Measurements from ENCODE around the gene WDFY2.
"Not testable (repeated sequence)": the region's sequence is repeated elsewhere in the genome, so short reads cannot be mapped to it uniquely, and the experiment has no call there.

The WDFY2 gene

DNA sequence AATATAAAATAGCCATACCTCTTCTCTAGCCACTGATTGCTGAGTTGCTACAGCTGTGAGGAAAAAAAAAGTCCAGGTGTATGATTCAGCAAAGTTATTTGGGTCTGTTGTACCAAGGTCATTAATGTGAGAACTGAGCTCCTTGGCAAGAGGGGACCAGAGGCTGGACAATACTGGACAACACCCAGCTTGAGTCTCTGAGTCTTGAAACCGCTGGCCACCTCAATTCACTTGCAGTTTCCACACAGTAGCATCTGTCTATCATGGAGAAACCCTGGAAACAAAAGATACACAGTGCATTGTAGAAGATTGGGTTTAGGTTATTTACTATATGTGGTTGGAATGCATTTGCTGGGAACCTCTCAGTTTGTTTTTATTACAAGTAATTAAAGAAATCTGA lies 60.4 kb downstream of the WDFY2 start:
- TF ChIP-seq, protein P1, sequence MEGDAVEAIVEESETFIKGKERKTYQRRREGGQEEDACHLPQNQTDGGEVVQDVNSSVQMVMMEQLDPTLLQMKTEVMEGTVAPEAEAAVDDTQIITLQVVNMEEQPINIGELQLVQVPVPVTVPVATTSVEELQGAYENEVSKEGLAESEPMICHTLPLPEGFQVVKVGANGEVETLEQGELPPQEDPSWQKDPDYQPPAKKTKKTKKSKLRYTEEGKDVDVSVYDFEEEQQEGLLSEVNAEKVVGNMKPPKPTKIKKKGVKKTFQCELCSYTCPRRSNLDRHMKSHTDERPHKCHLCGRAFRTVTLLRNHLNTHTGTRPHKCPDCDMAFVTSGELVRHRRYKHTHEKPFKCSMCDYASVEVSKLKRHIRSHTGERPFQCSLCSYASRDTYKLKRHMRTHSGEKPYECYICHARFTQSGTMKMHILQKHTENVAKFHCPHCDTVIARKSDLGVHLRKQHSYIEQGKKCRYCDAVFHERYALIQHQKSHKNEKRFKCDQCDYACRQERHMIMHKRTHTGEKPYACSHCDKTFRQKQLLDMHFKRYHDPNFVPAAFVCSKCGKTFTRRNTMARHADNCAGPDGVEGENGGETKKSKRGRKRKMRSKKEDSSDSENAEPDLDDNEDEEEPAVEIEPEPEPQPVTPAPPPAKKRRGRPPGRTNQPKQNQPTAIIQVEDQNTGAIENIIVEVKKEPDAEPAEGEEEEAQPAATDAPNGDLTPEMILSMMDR (IDR thresholded peaks at IDR 0.05; ENCODE audit: borderline replicate concordance, control extremely low read depth, extremely low read depth, insufficient read depth, missing control alignments): no peak
- in situ Hi-C loops (cut with MboI; ENCODE audit: low sequenced_read_pairs, unreplicated experiment): no loop called here
- no peak for DNase-seq (ENCODE audit: low spot score)

DNA sequence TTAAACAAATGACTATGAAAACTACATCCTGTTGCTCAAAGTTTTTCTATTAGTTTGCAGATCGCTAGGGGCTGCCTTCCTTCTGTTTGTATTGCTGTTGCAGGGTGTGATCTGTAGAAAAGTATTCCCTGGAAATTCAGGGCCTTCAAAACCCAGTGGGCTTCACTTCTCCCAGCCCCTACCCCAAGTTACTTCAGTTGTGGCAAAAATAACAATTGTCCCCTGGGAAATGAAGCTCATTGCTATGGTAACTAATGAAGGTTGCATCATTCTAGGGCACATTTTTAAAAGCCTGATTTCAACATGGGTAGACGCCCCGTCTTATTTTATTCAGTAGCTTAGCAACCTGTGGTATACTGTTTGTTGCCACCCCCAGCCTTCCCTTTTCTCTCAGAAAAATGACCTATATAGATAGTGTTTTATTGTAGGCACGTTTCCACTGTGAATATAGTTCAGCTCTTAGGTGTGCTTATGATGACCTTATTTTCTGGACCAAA lies 60.9 kb downstream of the WDFY2 start:
- in situ Hi-C loops (cut with MboI; ENCODE audit: low sequenced_read_pairs, unreplicated experiment): no loop called here
- peak; percentile 38 for DNase-seq (ENCODE audit: low spot score)
- TF ChIP-seq, protein P1 (IDR thresholded peaks at IDR 0.05; ENCODE audit: borderline replicate concordance, control extremely low read depth, extremely low read depth, insufficient read depth, missing control alignments): no peak

- in situ Hi-C loops (cut with MboI; ENCODE audit: low sequenced_read_pairs, unreplicated experiment): no loop called here
- no peak for DNase-seq (ENCODE audit: low spot score)
- TF ChIP-seq, protein P1 (IDR thresholded peaks at IDR 0.05; ENCODE audit: borderline replicate concordance, control extremely low read depth, extremely low read depth, insufficient read depth, missing control alignments): no peak
These were observed 61.8 kb downstream of the WDFY2 start for GRCh38 chr13:51645761-51646670.

- in situ Hi-C loops (cut with MboI; ENCODE audit: low sequenced_read_pairs, unreplicated experiment): no loop called here
- TF ChIP-seq, protein P1 (IDR thresholded peaks at IDR 0.05; ENCODE audit: borderline replicate concordance, control extremely low read depth, extremely low read depth, insufficient read depth, missing control alignments): no peak
- DNase-seq (ENCODE audit: low spot score): no peak
These were observed 62.8 kb downstream of the WDFY2 start for GRCh38 chr13:51647067-51647466.

GRCh38 chr13:51652193-51652592 lies 67.9 kb downstream of the WDFY2 start:
- DNase-seq (ENCODE audit: low spot score); in situ Hi-C loops (cut with MboI; ENCODE audit: low sequenced_read_pairs, unreplicated experiment): not testable (repeated sequence)

GRCh38 chr13:51659276-51660127 lies 75.2 kb downstream of the WDFY2 start:
- no peak for DNase-seq (ENCODE audit: low spot score)
- TF ChIP-seq, protein P1 (IDR thresholded peaks at IDR 0.05; ENCODE audit: borderline replicate concordance, control extremely low read depth, extremely low read depth, insufficient read depth, missing control alignments): no peak
- in situ Hi-C loops (cut with MboI; ENCODE audit: low sequenced_read_pairs, unreplicated experiment): no loop called here

All from GM13976 (cell line).